PFSK-1 (cell line): Measurements from ENCODE around the gene BCL2.

Experiments
- POLR2AphosphoS5 ChIP-seq: IDR thresholded peaks from 2 replicates; pipeline ENCODE4 v1.6.1; 2012; ENCODE audit warnings: low read depth, mild to moderate bottlenecking, control low read depth, low read length, moderate library complexity
- REST ChIP-seq, 2 experiments: IDR thresholded peaks; 2 replicates each; pipeline versions ENCODE4 v1.6.1 to v1.8.0; 2011 to 2012; ENCODE audit warnings: low read depth in 2 of 2, low read length in 2 of 2, control low read depth in 1 of 2, inconsistent platforms in 1 of 2, mild to moderate bottlenecking in 1 of 2, moderate library complexity in 1 of 2; ENCODE audit not compliant: insufficient read depth in 1 of 2
- SIN3A ChIP-seq: IDR thresholded peaks from 2 replicates; pipeline ENCODE4 v1.6.1; 2012; ENCODE audit warnings: mild to moderate bottlenecking, low read length, moderate library complexity, borderline replicate concordance; ENCODE audit not compliant: insufficient read depth
- TAF1 ChIP-seq: IDR thresholded peaks from 2 replicates; pipeline ENCODE4 v1.6.1; 2012; ENCODE audit warnings: low read length, control low read depth, borderline replicate concordance; ENCODE audit not compliant: insufficient read depth

GRCh38 chr18:63234841-63235240 lies 84.7 kb downstream of the BCL2 start:
- no peak for TF ChIP-seq POLR2AphosphoS5
- no peak for TF ChIP-seq REST (IDR thresholded peaks at IDR 0.05; ENCODE audit: insufficient read depth in 1 of 2, low read depth in 2 of 2, low read length in 2 of 2)
- TF ChIP-seq TAF1: no peak
- no peak for TF ChIP-seq SIN3A
